Measurements from ENCODE around the gene TFAP2A.

GRCh38 chr6:10381133-10381829 lies 33.6 kb downstream of the TFAP2A start:
- TF ChIP-seq TAF1 (IDR thresholded peaks at IDR 0.05; ENCODE audit: borderline replicate concordance, insufficient read depth, low read length), result no peak
- no peak for TF ChIP-seq REST (IDR thresholded peaks at IDR 0.05; ENCODE audit: insufficient read depth in 1 of 2, low read depth in 2 of 2, low read length in 2 of 2)
- no peak for TF ChIP-seq POLR2AphosphoS5 (IDR thresholded peaks at IDR 0.05; ENCODE audit: low read depth, low read length)

Measured in PFSK-1 (cell line).